Transverse colon (tissue), 4 donors: ENCODE measurements around the gene OTUB1.

ENCODE experiments used
- CTCF ChIP-seq, 5 experiments: fragments of 200-600 bp in 3 of 5; fragments of 450-650 bp in 2 of 5; sonication (generic) in 3 of 5; IDR thresholded peaks; 1 replicate in 2 of 5; 2 replicates in 3 of 5; pipeline ENCODE4 v1.5.1; 2016 to 2017; ENCODE audit warnings: antibody characterized with exemption in 5 of 5, inconsistent platforms in 3 of 5, mild to moderate bottlenecking in 2 of 5, moderate library complexity in 1 of 5
- POLR2A ChIP-seq: fragments of 450-650 bp; IDR thresholded peaks from one replicate; pipeline ENCODE4 v1.6.1; 2016; ENCODE audit warnings: antibody characterized with exemption, mild to moderate bottlenecking, moderate library complexity
- POLR2AphosphoS5 ChIP-seq, 3 donors: sonication (generic); formaldehyde crosslinking; IDR thresholded peaks; one replicate each; pipeline ENCODE4 v1.6.1; 2016; ENCODE audit warnings: antibody characterized with exemption in 3 of 3

GRCh38 chr11:63958008-63958407 lies 28.2 kb upstream of the OTUB1 start:
- TF ChIP-seq CTCF (IDR thresholded peaks at IDR 0.05), result no peak
- TF ChIP-seq POLR2AphosphoS5 (IDR thresholded peaks at IDR 0.05), result no peak
- TF ChIP-seq POLR2A, result no peak
